ENCODE data around the gene SELENOW. TPM values are rescaled to one million over a fixed set of nuclear protein-coding genes. Genes with fewer than 3 reads are reported as not detected.
"Not testable (repeated sequence)": the region's sequence is repeated elsewhere in the genome, so short reads cannot be mapped to it uniquely, and the experiment has no call there.

SELENOW gene
- total RNA-seq, 4 donors from 2014 or later = 1,363 to 1,667 (median 1,434) TPM

DNA sequence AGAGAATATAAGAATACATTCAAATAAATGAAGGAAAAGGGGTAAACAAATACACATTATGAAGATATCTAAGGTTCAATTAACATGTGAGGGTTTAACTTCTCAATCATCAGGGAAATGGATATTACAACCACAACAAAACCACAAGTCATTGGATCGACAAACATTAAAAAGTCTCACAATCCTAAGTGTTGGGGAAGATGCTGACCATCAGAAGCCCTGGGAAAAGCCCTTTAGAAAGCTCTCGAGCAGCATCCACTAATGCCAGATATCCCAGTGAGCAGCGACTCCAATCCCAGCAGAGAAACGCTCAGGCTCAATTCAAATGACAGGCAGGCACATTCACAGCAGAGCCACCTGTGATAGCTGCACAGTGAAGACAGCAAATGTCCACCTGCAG is 22.8 kb downstream of the SELENOW start:
- 89% methylated on average over 4 of the region's 4 CpGs for WGBS

DNA sequence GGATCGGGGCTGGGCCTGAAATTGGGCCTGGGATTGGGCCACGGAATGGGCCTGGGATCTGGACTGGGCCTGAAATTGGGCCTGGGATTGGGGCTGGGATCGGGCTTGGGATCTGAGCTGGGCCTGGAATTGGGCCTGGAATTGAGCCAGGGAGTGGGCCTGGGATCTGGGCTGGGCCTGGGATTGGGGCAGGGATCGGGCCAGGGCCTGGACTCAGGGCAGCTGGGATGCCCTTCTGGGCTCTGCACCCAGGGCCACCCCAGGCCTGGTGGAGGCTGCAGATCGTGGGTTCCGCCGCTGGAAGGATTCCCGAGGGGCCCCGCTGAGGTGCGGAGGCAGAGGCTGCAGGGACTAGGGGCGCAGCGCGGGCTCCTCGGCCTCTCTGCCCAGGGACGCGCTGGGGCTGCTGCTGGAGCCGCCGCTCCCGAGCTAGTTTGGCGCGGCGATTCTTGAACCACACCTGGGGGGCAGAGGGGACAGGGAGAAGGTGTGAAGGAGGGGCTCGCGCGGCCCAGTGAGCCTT is 24.1 kb downstream of the SELENOW start:
- WGBS = 86% methylated on average over 10 of the region's 25 CpGs
- intact Hi-C loops (cut with DNase I) = no loop called here
- H3K27me3 ChIP-seq = no peaks in the 10 kb centered on the region
- peaks cover 0 to 5% (median 0%) of the 10 kb centered on the region in 4 donors for H3K9me3 ChIP-seq
- TF ChIP-seq POLR2A (IDR thresholded peaks at IDR 0.05; ENCODE audit: low read depth) (no peak), POLR2AphosphoS5 (IDR thresholded peaks at IDR 0.05) (no peak), EP300 (IDR thresholded peaks at IDR 0.05) (no peak)
- TF ChIP-seq, protein P1, sequence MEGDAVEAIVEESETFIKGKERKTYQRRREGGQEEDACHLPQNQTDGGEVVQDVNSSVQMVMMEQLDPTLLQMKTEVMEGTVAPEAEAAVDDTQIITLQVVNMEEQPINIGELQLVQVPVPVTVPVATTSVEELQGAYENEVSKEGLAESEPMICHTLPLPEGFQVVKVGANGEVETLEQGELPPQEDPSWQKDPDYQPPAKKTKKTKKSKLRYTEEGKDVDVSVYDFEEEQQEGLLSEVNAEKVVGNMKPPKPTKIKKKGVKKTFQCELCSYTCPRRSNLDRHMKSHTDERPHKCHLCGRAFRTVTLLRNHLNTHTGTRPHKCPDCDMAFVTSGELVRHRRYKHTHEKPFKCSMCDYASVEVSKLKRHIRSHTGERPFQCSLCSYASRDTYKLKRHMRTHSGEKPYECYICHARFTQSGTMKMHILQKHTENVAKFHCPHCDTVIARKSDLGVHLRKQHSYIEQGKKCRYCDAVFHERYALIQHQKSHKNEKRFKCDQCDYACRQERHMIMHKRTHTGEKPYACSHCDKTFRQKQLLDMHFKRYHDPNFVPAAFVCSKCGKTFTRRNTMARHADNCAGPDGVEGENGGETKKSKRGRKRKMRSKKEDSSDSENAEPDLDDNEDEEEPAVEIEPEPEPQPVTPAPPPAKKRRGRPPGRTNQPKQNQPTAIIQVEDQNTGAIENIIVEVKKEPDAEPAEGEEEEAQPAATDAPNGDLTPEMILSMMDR (IDR thresholded peaks at IDR 0.05) = no peak
- H3K27ac ChIP-seq (replicated peaks in 1 of 4) = no peak overlapping the region
- no peak overlapping the region for H3K4me3 ChIP-seq
- no peaks in the 10 kb centered on the region for H3K36me3 ChIP-seq
- DNase-seq (ENCODE audit: extremely low spot score) = no peak
- H3K4me1 ChIP-seq = no peaks in the 10 kb centered on the region

More for the DNA sequence above, 22.8 kb downstream of the SELENOW start:
- TF ChIP-seq POLR2A (IDR thresholded peaks at IDR 0.05; ENCODE audit: low read depth) (no peak), EP300 (IDR thresholded peaks at IDR 0.05) (no peak), POLR2AphosphoS5 (IDR thresholded peaks at IDR 0.05) (no peak)
- TF ChIP-seq, protein P1 (IDR thresholded peaks at IDR 0.05) = no peak
- no peak overlapping the region for H3K4me3 ChIP-seq
- peaks cover 0 to 5% (median 0%) of the 10 kb centered on the region in 4 donors for H3K9me3 ChIP-seq
- H3K27ac ChIP-seq (replicated peaks in 1 of 4) = no peak overlapping the region
- intact Hi-C loops (cut with DNase I) = no loop called here
- H3K4me1 ChIP-seq = no peaks in the 10 kb centered on the region
- no peaks in the 10 kb centered on the region for H3K27me3 ChIP-seq
- no peaks in the 10 kb centered on the region for H3K36me3 ChIP-seq
- no peak for DNase-seq (ENCODE audit: extremely low spot score)

DNA sequence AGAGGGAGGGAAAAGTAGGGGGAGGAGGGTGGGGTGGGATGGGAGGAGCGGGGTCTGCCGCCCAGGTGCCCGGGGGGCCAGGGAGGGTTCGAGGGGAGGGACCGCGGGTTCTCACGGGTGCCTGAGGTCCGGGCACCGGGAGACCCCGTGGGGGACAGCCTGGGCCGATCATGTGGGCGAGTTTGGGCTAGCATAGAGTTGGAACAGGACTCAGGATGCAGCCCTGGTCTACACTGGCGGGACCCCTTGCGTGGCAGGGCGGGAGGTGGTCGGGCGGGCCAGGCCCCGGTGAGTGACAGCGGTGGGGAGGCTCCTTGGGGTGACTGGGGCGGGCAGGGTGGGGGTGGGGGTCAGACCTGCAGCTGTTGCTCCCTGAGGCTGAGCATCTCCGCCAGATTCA is 24.6 kb downstream of the SELENOW start:
- DNase-seq (ENCODE audit: extremely low spot score); H3K36me3 ChIP-seq; H3K4me1 ChIP-seq; H3K4me3 ChIP-seq; intact Hi-C loops (cut with DNase I); H3K27me3 ChIP-seq; H3K9me3 ChIP-seq; H3K27ac ChIP-seq (replicated peaks in 1 of 4): not testable (repeated sequence)
- WGBS = no CpG with 5 or more reads among the region's 21 CpGs

DNA sequence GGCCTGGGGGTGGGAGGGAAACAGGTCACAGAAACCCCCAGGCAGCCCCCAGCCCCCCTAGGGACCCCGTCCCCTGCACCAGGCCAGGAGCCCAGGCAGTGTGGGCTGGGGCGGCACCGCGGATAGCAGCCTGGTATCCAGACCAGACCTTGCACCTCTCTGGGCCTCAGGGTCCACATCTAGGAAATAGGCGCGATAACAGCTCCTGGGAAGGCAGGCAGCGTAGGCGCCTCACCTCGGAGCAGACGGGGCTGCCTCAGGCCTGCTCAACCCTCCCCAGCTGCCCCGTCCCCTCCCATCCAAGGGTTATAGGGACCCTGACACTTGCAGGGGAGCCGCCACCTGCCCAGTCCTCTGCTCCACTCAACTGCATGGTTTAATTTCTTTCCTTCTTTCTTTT is 25.2 kb downstream of the SELENOW start:
- H3K27ac ChIP-seq (replicated peaks in 1 of 4); DNase-seq (ENCODE audit: extremely low spot score); H3K4me1 ChIP-seq; H3K36me3 ChIP-seq; H3K4me3 ChIP-seq; intact Hi-C loops (cut with DNase I); H3K9me3 ChIP-seq; H3K27me3 ChIP-seq: not testable (repeated sequence)
- WGBS = no CpG with 5 or more reads among the region's 12 CpGs

DNA sequence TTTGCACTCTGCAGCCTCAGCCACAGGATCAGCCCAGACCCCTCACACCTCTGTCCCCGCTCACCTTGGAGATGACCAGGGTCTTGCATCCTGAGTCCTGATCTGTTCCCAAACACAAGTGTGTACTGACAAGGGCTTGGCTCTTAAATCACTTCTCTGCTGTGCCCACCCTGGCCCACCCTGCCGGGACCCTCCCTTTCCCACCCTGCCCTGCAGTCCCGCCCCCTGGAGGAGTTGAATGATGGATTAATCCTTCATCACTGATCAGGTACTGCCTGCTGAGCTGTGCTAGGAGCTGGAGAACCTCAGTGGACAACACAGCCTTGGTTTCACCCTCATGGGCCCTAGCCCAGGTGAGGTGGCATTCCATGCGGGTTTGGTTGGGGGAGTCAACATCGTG is 25.9 kb downstream of the SELENOW start, which contains the start of gene TPRX1:
Gene TPRX1, minus strand, starts transcription at position 101 of the 400 bp plus-strand sequence. Its CDS starts 12 bp downstream, at position 89.
- intact Hi-C loops (cut with DNase I); H3K27ac ChIP-seq (replicated peaks in 1 of 4); H3K4me1 ChIP-seq; DNase-seq (ENCODE audit: extremely low spot score); H3K4me3 ChIP-seq; H3K27me3 ChIP-seq; H3K36me3 ChIP-seq; H3K9me3 ChIP-seq: not testable (repeated sequence)
- 100% methylated on average over 1 of the region's 5 CpGs for WGBS

DNA sequence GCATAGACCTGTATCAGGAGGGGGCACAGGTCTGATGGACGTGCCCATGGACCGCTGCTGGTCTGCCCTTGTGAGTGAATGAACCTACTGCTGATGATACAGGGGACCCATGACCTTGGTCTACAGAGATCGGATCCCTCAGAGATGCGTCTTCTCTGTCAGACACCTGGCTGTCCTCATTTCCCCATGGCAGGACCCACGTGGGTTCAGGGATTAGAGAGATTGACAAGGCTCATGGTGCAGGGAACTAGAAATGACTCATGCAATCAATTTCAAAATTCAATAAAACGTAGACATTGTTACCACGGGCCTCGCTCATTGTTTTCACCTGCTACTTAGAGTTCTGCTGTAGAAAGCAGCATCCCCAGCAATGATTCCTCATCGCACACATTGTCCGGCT is 26.8 kb downstream of the SELENOW start:
- DNase-seq (ENCODE audit: extremely low spot score) = no peak
- TF ChIP-seq, protein P1 (IDR thresholded peaks at IDR 0.05) = no peak
- TF ChIP-seq EP300 (IDR thresholded peaks at IDR 0.05) = no peak
- no peak for TF ChIP-seq POLR2A (IDR thresholded peaks at IDR 0.05; ENCODE audit: low read depth)
- TF ChIP-seq POLR2AphosphoS5 (IDR thresholded peaks at IDR 0.05) = no peak
- H3K36me3 ChIP-seq = no peaks in the 10 kb centered on the region
- 81% methylated on average over 10 of the region's 10 CpGs for WGBS
- H3K4me1 ChIP-seq = no peaks in the 10 kb centered on the region
- no peak overlapping the region for H3K4me3 ChIP-seq
- intact Hi-C loops (cut with DNase I) = no loop called here
- H3K9me3 ChIP-seq = peaks cover 0 to 5% (median 0%) of the 10 kb centered on the region in 4 donors
- H3K27me3 ChIP-seq = no peaks in the 10 kb centered on the region
- no peak overlapping the region for H3K27ac ChIP-seq (replicated peaks in 1 of 4)

Measured in esophagus muscularis mucosa (tissue), 4 donors.